ENCODE data around the gene IFNA6. TPM values are rescaled to one million over a fixed set of nuclear protein-coding genes. Genes with fewer than 3 reads are reported as not detected.

IFNA6 gene
- total RNA-seq, 2 donors from 2014 or later, result not detected

DNA sequence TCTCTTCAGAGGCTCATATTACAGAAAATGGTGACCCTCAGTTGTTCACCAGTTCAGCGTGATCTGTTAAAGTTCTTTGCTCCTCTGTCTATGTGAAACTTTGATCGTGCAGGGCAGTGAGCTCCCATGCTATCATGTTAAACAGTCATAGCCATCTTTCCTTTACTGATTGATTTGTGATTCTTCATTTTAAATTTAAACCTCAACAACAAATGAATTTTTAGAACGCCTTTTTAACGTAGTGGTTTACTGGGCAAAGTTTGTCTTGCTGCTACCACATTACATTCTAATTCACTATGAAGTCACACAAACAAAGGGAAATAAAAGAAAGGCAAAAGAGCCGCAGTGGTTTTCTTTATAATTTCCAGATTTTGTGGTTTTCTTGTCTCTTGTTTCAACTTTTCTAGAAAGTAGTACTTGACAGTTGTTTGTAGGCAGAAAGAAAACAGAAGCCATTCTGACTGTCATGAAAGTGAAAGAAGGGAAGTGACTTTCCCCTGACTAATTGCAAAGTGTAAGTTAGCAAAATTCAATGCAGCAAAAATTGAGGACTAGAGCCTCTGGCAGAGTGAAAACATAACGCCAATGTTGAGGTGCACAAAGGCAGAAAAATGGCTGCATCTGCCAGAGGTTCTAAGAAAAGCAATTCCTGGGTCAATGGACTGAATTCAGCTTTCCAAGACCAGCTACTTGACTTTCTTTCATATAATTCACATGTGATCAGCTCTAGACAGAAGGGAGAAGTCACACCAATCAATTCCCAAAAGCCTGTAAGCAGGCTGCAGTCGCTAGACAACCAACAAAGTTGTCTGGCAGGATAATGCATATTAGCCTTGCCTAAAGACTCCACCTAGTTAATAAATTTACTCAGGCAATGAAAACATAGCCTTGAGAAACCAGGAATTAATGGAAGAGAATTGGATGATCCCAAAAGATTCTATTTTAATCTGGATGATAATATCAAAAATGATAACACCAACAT lies 7.1 kb upstream of the IFNA6 start:
- Mint-ChIP-seq H3K4me3 (peak overlapping the region; percentile 57), H3K4me1 (ENCODE audit: low read depth in 2 of 2) (peaks cover 17% of the 10 kb centered on the region in 2 donors), H3K36me3 (peaks cover 6% of the 10 kb centered on the region), H3K27ac (peak overlapping the region; percentile 10 to 78), H3K27me3 (peaks cover 14 to 18% of the 10 kb centered on the region in 2 donors), H3K9me3 (no peaks in the 10 kb centered on the region)
- ATAC-seq (peak; percentile 76 to 80), DNase-seq (ENCODE audit: low spot score) (no peak)

DNA sequence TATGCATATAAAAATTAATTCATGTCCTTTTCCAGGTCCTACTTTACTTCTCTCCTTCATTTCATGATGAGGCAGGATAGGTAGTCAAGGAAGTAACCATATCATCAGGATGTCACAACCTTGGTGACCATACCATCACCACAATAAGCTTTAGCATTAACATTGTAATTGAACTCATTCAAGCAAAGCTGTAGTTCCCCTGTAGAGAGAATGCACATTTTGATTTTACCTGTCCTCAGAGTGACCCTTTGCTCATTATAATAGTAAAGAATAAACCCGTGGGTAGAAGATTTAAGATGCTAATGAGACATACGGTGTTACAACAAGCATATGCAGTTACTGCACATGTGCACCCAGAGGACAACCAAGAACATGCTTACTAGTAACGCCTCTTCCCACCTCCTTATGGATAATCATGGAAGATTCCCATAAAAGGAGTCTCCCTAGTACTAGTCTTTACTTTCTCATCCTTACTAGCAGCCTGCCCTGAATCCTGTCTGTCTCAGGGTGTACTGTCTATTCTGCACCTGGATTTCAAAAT lies 2.2 kb downstream of the IFNA6 start:
- DNase-seq (ENCODE audit: low spot score) (no peak), ATAC-seq (no peak)
- H3K36me3 Mint-ChIP-seq, result no peaks in the 10 kb centered on the region
- no peak overlapping the region for H3K27ac Mint-ChIP-seq
- H3K27me3 Mint-ChIP-seq, result peaks cover 32 to 37% of the 10 kb centered on the region in 2 donors
- H3K4me3 Mint-ChIP-seq, result no peak overlapping the region
- no peaks in the 10 kb centered on the region for H3K9me3 Mint-ChIP-seq
- H3K4me1 Mint-ChIP-seq (ENCODE audit: low read depth in 2 of 2), result no peaks in the 10 kb centered on the region

DNA sequence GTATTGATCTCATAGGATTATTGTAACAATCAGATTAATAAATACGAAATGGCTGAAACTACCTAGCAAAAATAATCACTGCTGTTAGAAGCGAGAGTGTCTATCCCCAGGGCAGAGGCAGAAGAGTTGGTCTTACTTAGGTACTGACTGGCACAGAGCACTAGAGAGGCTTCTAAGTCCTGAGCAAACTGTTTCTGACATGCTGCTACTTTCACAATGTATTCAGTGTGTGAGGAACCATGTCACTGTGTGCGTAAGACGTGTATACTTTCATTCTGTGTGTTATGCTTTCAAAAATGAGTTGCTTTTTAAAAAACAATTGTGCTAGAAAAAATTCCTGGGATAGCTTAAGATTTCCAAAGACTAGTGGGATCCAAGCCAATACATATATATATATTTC lies 10.0 kb downstream of the IFNA6 start:
- H3K27me3 Mint-ChIP-seq, result peaks cover 30 to 45% of the 10 kb centered on the region in 2 donors
- peaks cover 0 to 5% of the 10 kb centered on the region in 2 donors for H3K4me1 Mint-ChIP-seq (ENCODE audit: low read depth in 2 of 2)
- H3K36me3 Mint-ChIP-seq, result no peaks in the 10 kb centered on the region
- ATAC-seq (no peak), DNase-seq (ENCODE audit: low spot score) (no peak)
- no peaks in the 10 kb centered on the region for H3K9me3 Mint-ChIP-seq
- no peak overlapping the region for H3K4me3 Mint-ChIP-seq
- no peak overlapping the region for H3K27ac Mint-ChIP-seq

DNA sequence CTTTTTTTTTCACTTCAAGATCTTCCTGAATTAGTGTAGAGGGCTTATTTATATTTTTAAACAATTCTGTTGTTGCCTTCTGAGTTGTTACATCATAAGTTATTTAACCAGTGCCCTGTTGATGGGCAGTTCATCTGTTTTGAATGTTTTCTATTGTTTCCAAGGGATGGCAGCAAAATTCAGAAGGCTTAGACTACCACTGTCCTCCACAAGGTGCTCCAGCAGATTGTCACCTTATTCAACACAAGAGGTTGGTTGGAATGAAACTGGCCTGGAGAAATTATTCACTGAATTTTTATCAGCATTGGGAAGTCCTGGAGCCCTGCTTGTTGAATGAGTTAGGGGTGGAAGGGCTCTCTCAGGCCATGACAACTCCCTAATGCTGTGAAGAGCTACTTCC lies 14.2 kb downstream of the IFNA6 start:
- Mint-ChIP-seq H3K4me1 (ENCODE audit: low read depth in 2 of 2) (peaks cover 23 to 36% of the 10 kb centered on the region in 2 donors), H3K9me3 (no peaks in the 10 kb centered on the region), H3K27ac (peak overlapping the region; percentile 88 to 91), H3K36me3 (peaks cover 13% of the 10 kb centered on the region), H3K4me3 (peak overlapping the region; percentile 94), H3K27me3 (peaks cover 5 to 16% of the 10 kb centered on the region in 2 donors)
- ATAC-seq (no peak), DNase-seq (ENCODE audit: low spot score) (no peak)

DNA sequence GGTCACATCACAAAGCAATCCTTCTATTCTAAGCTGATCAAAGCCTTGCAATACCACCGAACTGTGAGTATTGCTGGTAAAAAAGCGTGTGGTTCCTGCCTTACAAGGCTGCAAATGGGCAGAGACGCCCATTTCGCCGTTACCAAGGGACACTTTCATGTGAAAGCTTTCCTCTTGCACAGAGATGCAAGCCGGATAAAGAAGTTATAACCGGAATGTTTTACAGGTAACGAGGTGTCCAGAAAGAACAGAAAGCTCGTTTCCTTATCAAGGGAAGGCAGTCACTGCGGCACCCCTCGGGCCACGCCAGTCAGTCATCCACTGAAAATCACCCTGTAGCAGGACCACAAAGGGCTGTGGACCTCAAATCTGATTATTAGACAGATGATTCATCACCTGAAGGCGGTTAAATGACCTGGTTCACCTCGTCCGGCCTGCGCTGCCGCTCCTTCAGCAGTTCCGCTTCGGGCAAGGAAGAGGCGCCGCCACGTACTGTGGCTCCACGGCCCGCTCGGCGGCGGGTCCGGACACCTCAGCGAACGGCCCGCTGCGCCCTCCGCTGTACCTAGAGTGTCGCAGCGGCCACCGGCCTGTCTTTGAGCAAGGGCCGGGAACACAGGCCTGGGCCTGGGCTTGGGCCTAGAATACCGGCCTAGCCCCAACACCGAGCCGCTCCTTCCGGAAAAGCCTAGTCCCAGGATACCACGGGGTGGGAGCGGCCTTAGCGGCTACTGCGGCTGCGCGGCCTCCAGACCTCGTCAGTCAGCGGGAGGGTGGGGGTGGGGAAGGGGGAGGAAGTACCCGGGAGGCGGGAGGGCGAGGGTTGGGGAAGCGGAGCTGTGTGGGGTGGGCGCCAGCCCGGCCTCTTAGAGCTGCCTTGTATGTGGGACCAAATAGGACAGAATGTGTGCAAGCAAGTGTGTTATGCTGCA lies 15.7 kb downstream of the IFNA6 start, which contains the start of gene KLHL9:
TSS of gene KLHL9 (minus strand) at position 704 of the 932 bp plus-strand sequence. CDS start at position 159, 545 bp downstream.
- H3K27me3 Mint-ChIP-seq, result peaks cover 4 to 16% of the 10 kb centered on the region in 2 donors
- H3K27ac Mint-ChIP-seq, result peak within 1 kb of the TSS; percentile 88 to 91
- DNase-seq (ENCODE audit: low spot score) (peak; percentile 93), ATAC-seq (peak; percentile 97 to 98)
- H3K4me3 Mint-ChIP-seq, result peak within 1 kb of the TSS; percentile 94
- peaks cover 17% of the 10 kb centered on the region for H3K36me3 Mint-ChIP-seq
- peaks cover 31 to 51% of the 10 kb centered on the region in 2 donors for H3K4me1 Mint-ChIP-seq (ENCODE audit: low read depth in 2 of 2)
- no peaks in the 10 kb centered on the region for H3K9me3 Mint-ChIP-seq

DNA sequence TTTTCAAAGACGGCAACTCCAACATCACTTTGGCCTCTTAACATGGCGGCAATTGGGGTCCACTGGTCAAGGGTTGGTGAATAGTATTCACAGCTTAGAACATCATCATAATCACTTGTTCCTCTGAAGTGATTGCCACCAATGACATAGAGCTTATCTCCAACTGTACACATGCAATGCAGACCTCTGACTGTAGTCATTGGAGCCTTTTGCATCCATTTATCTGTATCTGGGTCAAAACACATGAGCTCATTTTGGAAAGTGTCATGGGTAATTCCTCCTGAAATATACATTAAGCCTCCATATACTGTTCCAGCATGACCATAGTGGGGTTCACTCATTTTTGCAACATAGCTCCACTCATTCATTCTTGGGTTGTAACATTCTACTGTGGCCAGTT lies 17.5 kb downstream of the IFNA6 start:
- no peak for ATAC-seq
- no peak for DNase-seq (ENCODE audit: low spot score)
- no peaks in the 10 kb centered on the region for H3K9me3 Mint-ChIP-seq
- H3K4me1 Mint-ChIP-seq (ENCODE audit: low read depth in 2 of 2), result peaks cover 31 to 51% of the 10 kb centered on the region in 2 donors
- H3K27me3 Mint-ChIP-seq, result peaks cover 2 to 5% of the 10 kb centered on the region in 2 donors
- H3K27ac Mint-ChIP-seq, result peak overlapping the region; percentile 88 to 91
- peak overlapping the region; percentile 94 for H3K4me3 Mint-ChIP-seq
- H3K36me3 Mint-ChIP-seq, result peaks cover 17% of the 10 kb centered on the region

DNA sequence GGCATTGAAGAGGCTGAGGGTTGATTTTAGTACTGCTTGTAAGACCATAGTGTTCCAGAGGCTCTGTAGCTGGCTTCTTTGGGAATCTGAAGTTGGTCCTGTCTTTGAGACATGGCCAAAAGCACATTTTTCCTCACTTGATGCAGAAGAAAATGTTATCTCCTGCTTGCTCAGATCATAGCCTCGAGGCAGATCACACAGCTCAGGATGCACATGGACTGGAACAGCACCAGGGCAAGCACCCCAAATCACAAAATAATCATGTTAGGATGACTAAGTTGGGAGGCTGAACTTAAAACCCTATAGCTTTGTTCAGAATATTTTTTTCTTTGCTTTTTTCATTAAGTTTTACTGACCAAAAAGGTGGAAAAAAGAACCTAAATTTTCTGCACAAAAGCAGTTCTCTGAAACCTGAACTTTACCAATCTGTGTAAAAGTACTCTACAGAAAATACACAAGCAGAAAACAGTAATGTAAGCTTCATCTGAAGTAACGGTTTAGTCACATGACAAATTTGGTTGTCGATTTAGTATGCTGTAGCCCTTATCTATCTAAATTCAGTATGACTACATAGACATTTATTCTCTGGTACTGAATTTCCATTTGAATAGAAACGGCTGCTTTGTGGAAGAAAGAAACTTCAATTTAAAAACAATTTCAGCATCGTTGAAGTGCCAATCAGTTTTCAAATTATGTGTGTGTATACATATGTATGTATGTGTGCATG lies 18.8 kb downstream of the IFNA6 start:
- peaks cover 17% of the 10 kb centered on the region for H3K36me3 Mint-ChIP-seq

DNA sequence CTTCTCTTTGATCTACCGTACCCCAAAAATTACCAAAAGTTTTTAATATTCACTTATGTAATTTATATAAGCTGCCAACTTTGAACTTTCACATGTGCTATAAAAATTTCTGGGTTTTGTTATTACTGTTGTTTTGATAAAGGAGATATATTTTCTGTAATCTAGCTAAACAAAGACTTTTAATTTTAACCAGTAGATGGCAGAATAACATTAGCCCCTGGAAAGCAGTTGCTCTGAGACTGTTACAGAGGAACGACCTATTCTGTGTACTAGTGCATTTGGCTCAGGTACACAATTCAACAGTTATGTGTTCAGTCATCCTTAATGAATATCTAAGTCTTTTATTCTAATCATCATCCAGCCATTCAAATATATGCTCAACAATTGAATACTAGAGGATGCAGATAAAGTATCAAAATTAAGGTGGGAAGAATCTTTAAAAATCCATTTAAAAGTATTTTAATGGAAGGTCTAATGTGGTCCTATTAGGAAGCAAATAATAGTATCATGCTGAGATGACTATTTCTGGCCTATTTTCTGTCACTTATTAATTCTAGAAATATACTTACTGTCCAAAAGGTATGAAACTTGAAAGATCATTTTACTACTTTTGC lies 24.1 kb downstream of the IFNA6 start:
- DNase-seq (ENCODE audit: low spot score) (no peak), ATAC-seq (peak in 1 of 2 donors; percentile 57)
- H3K4me3 Mint-ChIP-seq, result no peak overlapping the region
- H3K27me3 Mint-ChIP-seq, result no peaks in the 10 kb centered on the region
- no peaks in the 10 kb centered on the region for H3K9me3 Mint-ChIP-seq
- peaks cover 37 to 46% of the 10 kb centered on the region in 2 donors for H3K4me1 Mint-ChIP-seq (ENCODE audit: low read depth in 2 of 2)
- H3K27ac Mint-ChIP-seq, result no peak overlapping the region
- peaks cover 23% of the 10 kb centered on the region for H3K36me3 Mint-ChIP-seq

More for the DNA sequence above, 18.8 kb downstream of the IFNA6 start:
- ATAC-seq (no peak), DNase-seq (ENCODE audit: low spot score) (no peak)
- Mint-ChIP-seq H3K4me1 (ENCODE audit: low read depth in 2 of 2) (peaks cover 36 to 60% of the 10 kb centered on the region in 2 donors), H3K27ac (peak overlapping the region in 1 of 2 donors; percentile 45), H3K9me3 (no peaks in the 10 kb centered on the region), H3K27me3 (no peaks in the 10 kb centered on the region), H3K4me3 (peak overlapping the region; percentile 94)

DNA sequence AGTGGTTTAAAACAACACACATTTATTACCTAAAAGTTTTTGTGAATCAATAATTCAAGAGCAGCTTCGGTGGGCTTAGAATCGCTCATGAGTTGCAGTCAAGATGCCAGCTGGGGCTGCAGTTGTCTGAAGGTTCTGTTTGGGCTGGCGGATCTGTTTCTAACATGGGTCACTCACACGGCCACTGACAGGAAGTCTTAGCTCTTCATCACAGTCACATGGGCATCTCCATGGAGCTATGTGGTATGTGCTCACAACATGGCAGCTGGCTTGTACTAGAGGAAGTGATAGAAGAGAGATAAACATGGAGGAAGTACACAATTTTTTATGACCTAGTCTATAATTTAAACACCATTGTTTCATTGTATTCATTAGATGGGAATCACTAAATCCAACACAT lies 26.6 kb downstream of the IFNA6 start:
- Mint-ChIP-seq H3K9me3 (no peaks in the 10 kb centered on the region), H3K4me3 (no peak overlapping the region), H3K36me3 (peaks cover 19% of the 10 kb centered on the region), H3K27me3 (no peaks in the 10 kb centered on the region), H3K4me1 (ENCODE audit: low read depth in 2 of 2) (peaks cover 28 to 29% of the 10 kb centered on the region in 2 donors), H3K27ac (no peak overlapping the region)
- no peak for ATAC-seq
- DNase-seq (ENCODE audit: low spot score), result no peak

DNA sequence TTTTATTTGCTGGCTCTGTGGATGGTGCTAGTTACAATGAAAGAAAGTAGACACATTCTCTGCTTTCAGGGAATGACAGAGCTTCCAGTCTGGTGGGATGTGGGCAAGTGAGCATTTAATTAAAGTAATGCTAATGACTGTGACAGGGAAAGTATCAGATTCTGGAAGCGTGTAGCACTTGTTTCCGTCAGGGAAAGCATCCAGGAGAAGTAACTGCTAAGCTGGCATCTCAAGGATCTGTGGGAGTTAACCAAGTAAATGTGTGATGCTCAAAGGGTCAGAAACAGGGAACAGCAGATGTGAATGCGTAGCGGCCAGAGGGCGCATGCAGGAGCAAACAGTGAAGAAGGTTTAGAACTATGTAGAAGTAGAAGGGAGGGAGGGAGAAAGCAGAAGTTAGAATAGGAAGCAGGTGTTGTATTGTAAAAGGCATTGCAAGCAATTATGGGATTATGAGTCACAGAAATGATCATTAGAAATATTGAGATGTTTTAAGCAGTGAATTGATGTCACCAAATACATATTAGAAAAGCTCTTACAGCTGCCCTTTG lies 27.7 kb downstream of the IFNA6 start:
- peaks cover 29 to 31% of the 10 kb centered on the region in 2 donors for H3K4me1 Mint-ChIP-seq (ENCODE audit: low read depth in 2 of 2)
- H3K27ac Mint-ChIP-seq, result peak overlapping the region in 1 of 2 donors; percentile 13
- H3K27me3 Mint-ChIP-seq, result no peaks in the 10 kb centered on the region
- H3K36me3 Mint-ChIP-seq, result peaks cover 19% of the 10 kb centered on the region
- H3K9me3 Mint-ChIP-seq, result no peaks in the 10 kb centered on the region
- DNase-seq (ENCODE audit: low spot score) (no peak), ATAC-seq (no peak)
- no peak overlapping the region for H3K4me3 Mint-ChIP-seq

DNA sequence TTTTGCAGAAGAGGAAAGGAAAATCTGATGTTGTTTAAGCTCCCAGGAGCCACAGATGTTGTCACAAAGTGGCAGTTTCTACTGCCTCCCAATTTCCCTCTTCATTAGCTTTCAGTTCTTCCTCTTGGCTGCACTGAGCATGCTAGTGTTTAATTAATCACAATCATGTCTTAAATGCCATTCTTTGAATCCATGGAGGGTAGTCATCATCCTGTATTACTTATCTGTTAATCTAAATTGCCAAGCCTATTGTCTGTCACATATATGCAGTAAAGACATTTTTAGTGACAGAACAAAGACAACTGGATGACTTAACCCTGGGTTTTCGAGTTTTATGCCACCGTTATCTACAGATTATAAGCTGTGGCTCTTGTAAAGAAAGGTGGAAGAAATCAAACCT lies 30.2 kb downstream of the IFNA6 start:
- no peak for ATAC-seq
- H3K27ac Mint-ChIP-seq, result no peak overlapping the region
- no peaks in the 10 kb centered on the region for H3K9me3 Mint-ChIP-seq
- H3K27me3 Mint-ChIP-seq, result no peaks in the 10 kb centered on the region
- no peak for DNase-seq (ENCODE audit: low spot score)
- peaks cover 15 to 20% of the 10 kb centered on the region in 2 donors for H3K4me1 Mint-ChIP-seq (ENCODE audit: low read depth in 2 of 2)
- no peak overlapping the region for H3K4me3 Mint-ChIP-seq
- H3K36me3 Mint-ChIP-seq, result peaks cover 19% of the 10 kb centered on the region
